Urothelium cell line (cell line): Measurements from ENCODE around the gene F2.
"Not testable (repeated sequence)": the region's sequence is repeated elsewhere in the genome, so short reads cannot be mapped to it uniquely, and the experiment has no call there.

Experiments
- DNase-seq: peaks from one replicate; pipeline ENCODE4 v3.0.0; 2011; ENCODE audit warnings: low spot score, mixed read lengths
- FAIRE-seq: peaks from 2 replicates; lab custom pipeline; 2011; peaks lifted over from hg19 to GRCh38; lab: Jason Lieb, UNC

The F2 gene

DNA sequence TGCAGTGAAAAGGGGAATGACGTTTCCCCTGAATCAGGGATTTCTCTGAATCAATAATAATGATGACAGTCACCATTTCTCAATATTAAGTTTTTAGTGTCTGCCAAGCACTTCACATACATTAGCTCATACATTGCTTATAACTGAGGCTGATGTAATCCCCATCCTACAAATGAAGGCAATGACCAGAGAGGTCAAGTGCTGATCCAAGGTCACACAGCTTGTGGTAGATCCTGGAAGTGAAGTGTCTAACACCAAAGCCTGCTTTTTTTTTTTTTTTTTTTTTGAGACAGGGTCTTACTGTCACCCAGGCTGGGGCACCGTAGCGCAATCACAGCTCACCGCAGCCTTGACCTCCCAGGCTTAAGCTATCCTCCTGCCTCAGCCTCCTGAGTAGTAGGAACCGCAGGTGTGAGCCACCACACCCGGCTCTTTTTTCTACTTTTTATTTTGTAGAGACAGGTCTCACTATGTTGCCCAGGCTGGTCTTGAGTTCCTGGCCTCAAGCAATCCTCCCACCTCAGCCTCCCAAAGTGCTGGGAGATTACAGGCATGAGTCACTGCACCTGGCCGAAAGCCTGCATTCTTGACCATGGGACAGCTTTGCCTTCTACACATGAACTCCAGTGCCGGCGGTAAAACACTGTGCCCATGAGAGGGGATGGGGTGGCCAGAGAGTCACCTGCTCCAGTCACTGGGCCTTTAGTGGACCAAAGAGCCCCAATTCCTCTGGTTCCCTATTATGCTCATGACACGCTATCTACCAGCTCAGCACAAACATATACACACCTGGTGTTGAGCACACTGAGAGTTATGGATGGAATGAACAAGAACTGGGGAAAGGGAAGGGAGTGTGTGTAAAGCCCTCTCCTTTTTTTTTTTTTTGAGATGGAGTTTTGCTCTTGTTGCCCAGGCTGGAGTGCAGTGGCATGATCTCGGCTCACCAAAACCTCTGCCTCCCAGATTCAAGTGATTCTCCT lies 36.0 kb upstream of the F2 start:
- DNase-seq, result peak; percentile 67
- peak; percentile 55 for FAIRE-seq

DNA sequence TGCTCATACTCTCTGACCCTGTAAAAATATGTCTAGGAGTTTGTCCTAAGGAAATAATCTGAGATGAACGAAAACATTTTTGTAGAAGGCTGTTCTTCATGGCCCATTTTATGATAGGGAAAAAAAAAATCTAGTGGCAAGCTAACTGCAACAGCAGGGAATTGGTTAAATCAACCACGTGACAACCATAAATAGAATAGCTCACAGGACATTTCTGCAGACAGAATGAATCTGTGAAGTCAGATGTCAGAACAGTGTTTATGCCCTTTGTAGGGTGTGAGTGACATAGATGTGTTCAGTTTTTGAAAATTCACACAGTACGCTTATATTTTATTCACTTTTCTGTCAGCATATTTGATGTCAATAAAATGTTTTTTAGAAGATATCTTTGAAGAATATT lies 34.6 kb upstream of the F2 start:
- FAIRE-seq (no peak), DNase-seq (no peak)

GRCh38 chr11:46686886-46687795 lies 31.9 kb upstream of the F2 start:
- FAIRE-seq (no peak), DNase-seq (no peak)

DNA sequence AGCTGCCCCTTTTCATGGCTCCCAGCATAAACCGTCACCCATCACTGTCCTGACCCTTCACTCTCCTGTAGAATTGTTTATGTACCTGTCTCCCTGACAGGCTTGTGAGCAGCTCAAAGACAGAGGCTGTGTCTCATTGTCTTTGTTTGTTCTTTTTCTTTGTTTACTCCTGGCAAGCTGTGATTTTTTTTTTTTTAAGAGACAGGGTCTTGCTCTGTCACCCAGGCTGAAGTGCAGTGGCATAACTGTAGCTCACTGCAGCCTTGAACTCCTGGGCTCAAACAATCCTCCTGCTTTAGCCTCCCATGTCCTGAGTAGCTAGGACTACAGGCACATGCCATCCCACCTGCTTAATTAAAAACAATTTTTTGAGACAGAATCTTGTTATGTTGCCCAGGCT lies 28.3 kb upstream of the F2 start:
- no peak for DNase-seq

DNA sequence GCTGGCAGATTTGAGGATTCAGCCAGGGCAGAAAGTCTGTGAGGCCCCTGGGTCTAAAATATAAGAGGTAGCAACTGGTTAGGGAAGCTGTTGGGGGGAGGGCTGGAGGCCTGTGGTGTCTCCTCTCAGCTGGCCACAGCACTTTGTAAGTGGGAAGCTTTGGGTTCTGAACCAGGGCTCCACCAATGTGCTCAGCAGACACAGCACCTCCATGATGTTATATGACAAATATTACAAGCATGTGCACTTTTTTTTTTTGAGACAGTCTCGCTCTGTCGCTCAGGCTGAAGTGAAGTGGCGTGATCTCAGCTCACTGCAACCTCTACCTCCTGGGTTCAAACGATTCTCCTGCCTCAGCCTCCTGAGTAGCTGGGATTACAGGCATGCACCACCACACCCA lies 26.6 kb upstream of the F2 start:
- FAIRE-seq (no peak), DNase-seq (no peak)

More for the DNA sequence above, 28.3 kb upstream of the F2 start:
- FAIRE-seq, result no peak

GRCh38 chr11:46693597-46694012 lies 25.4 kb upstream of the F2 start:
- FAIRE-seq, result no peak
- no peak for DNase-seq

- DNase-seq (no peak), FAIRE-seq (no peak)
These were observed 24.9 kb upstream of the F2 start for GRCh38 chr11:46694072-46694471.

DNA sequence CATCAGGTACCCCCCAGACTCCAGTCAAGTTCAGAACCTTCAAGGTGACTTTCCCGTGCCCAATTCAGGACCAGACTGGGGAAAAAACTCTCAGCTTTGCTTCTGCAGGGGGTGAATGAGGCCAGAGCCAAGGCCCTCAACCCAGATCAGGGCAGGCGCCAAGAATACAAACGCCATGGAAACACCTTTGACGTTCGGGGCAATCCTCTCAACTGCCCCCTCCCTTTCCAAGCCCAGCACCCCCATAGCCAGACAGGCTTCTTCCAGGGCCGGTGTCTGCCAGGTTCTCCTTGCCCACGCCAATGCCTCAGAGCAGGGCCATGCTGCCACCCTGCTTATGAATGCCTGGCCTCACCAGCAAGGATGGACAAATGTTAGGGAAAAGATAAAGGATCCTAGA lies 24.4 kb upstream of the F2 start:
- FAIRE-seq (no peak), DNase-seq (no peak)

DNA sequence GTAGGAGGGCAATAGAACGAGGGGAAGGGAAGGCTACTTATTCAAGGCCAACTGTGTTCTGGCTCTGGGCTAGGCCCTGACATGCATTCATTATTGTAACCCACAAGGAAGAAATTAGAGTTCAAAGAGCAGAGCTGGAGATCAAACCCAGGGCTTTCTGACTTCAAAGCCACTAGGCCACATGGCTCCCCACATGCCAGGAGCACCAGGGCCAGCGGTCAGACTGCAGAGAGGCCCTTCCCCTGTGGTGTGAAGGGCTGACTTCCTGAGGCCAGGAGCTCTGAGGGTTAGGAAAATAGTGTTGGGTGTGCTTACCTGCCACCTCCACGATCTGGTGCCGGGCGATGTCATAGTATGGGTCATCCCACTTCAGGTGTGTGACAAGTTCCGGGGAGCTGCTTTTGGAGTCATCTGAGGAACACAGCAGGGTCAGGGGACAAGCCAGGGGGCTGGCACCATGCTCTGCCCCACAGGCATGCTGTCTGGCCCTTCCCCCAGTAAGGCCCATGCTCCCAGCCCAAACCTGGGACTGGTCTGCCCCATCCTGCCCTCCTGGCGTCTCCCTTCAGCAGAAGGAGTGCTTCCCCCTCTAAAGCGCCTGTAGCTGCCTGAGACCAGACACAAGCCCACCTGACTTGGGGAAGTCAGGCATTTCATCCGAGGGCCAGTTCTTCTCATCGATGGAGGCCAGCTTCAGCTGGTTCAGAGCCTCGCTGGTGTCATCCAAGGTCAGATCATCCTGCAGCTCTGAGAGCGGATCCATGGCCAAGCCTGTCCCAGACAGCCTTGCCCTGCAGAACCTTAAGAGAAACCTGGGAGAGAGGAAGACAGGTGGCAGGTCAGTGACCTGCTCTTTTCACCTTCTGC lies 23.4 kb upstream of the F2 start:
- DNase-seq (no peak), FAIRE-seq (no peak)

- FAIRE-seq, result no peak
- DNase-seq, result no peak
These were observed 22.8 kb upstream of the F2 start for GRCh38 chr11:46696212-46696558.

DNA sequence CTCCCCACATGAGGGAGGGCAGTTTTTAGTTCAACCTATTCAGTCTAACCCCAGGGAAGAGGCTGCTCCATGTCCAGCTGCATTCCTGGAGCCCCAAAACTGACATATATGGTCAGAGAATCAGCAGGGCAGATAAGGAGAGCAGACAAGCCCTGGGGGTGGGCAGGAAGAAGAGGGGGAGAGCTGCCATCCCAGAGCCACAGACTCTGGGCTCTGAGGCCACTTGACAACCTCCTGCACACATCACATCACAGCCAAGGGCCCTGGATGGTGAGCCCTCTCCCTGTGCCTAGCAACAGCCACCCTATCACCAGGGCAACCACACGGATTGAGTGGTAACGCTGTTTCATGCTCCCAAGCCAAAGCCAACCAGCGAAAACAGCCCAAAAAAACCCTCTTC lies 21.7 kb upstream of the F2 start:
- no peak for FAIRE-seq
- DNase-seq, result no peak

- DNase-seq, result no peak
- FAIRE-seq, result no peak
These were observed 21.3 kb upstream of the F2 start for GRCh38 chr11:46697723-46698122.

- FAIRE-seq (no peak), DNase-seq (no peak)
These were observed 20.4 kb upstream of the F2 start for GRCh38 chr11:46698597-46698996.

DNA sequence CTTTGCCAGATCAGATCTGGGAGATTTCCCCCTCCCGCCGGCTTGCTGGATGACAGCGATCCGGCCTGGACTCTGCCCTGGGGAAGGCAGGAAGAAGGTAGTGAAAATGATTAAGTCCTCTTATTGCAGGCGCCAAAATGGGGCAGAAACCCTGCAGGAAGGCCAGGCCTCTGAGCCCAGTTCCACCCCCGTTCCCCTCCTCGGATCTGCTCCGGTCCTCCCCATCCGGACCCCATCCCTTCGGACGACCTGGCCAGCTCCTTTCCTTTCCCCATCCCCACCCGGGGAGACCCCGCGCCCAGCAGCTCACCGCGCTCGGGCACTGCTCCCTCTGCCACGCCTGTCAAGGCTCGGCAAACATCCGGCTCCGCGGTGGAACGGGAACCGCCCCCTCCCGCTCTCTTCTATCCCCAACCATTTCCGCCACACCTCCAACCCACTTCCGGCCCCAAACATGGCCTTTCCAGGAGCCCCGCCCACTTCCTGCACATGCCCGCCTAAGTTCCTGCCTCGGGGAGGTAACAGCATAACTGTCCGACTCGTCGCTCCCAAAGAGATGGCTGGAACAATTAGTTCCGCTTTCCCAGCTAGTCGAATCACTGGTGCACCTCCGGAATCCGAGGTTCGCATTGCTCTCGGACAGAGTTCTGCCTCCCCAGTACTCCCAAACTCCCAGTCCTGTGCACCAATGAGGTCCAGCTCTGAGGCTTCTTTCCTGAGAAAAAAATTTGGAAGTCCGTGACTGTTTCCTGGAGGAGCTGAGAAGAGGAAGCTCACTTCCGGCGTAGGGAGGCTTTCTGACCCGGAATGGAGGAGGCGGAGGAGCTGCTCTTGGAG lies 18.6 kb upstream of the F2 start, which contains the start of the genes ARHGAP1 and ZNF408:
TSS of gene ARHGAP1 (minus strand) at position 379 of the 837 bp plus-strand sequence. CDS start 4,512 bp downstream, outside the sequence.
TSS of gene ZNF408 (plus strand) at position 791 of the 837 bp plus-strand sequence. CDS start at position 808, 17 bp downstream.
- peak; percentile 73 for FAIRE-seq
- DNase-seq, result peak; percentile 97

GRCh38 chr11:46701078-46701654 lies 17.8 kb upstream of the F2 start:
- FAIRE-seq (no peak), DNase-seq (no peak)

GRCh38 chr11:46705070-46705688 lies 13.8 kb upstream of the F2 start:
- FAIRE-seq, result no peak
- no peak for DNase-seq

GRCh38 chr11:46706886-46707285 lies 12.1 kb upstream of the F2 start:
- no peak for FAIRE-seq
- DNase-seq, result no peak

DNA sequence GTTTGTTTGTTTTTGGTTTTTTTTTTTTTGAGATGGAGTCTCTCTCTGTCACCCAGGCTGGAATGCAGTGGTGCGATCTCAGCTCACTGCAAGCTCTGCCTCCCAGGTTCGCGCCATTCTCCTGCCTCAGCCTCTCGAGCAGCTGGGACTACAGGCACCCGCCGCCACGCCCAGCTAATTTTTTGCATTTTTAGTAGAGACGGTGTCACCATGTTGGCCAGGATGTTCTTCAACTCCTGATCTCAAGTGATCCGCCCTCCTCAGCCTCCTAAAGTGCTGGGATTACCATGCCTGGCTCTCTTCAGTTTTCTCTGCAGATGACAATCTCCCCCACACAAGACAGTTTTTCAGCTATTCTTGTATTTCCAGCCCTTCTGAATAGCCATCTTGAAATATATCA lies 9.7 kb upstream of the F2 start:
- FAIRE-seq, DNase-seq: not testable (repeated sequence)

- no peak for FAIRE-seq
- no peak for DNase-seq
These were observed 8.2 kb upstream of the F2 start for GRCh38 chr11:46710821-46711269.
